HepG2 (cell line): Measurements from ENCODE around the gene C11orf68. TPM values are rescaled to one million over a fixed set of nuclear protein-coding genes. Genes with fewer than 3 reads are reported as not detected.
A peak's percentile ranks its signal among the peaks of the same experiment; 100 is the strongest.

Experiments
- ATAC-seq: fragments of 200-7000 bp; cut with Tn5 transposase; 3 replicates; pipeline ENCODE4 v1.9.1; 2020; ENCODE audit warnings: mild to moderate bottlenecking, moderate library complexity
- BruUV-seq: library from RNA; stranded (reverse); fragments of 400-500 nt; replicated peaks from 2 replicates; lab custom pipeline; 2021; lab: Mats Ljungman, UMichigan
- CTCF ChIA-PET: fragments of 300-600 bp; formaldehyde crosslinking; extraction: SDS; loops from one replicate; lab custom pipeline; 2021; ENCODE audit warnings: low total read pairs, inconsistent platforms, low intra/inter-chr PET ratio; lab: Yijun Ruan, JAX
- POLR2A ChIA-PET: fragments of 350-600 bp; sonication (Branson Sonifier 250); formaldehyde crosslinking; loops from one replicate; lab custom pipeline; 2020; ENCODE audit warnings: antibody characterized with exemption, inconsistent platforms; lab: Yijun Ruan, JAX
- DNase-seq: peaks from one replicate; pipeline ENCODE4 v3.0.0-alpha.2; 2015; ENCODE audit warnings: low spot score
- FAIRE-seq: peaks from 3 replicates; lab custom pipeline; 2011; peaks lifted over from hg19 to GRCh38; lab: Jason Lieb, UNC
- H2AFZ ChIP-seq: one replicate; pipeline ENCODE4 v1.6.1; 2011; ENCODE audit warnings: low read length, inconsistent platforms
- H3K27ac ChIP-seq: fragments of 300-600 bp; 3 replicates; pipeline ENCODE4 v1.8.0; 2011; ENCODE audit warnings: mixed run types, mild to moderate bottlenecking, mixed read lengths, low read length, inconsistent platforms; ENCODE audit not compliant: insufficient read depth; ENCODE audit errors: extremely low read length
- H3K27me3 ChIP-seq, 2 experiments: fragments of 200-600 bp in 1 of 2; 2 replicates in 1 of 2; 3 replicates in 1 of 2; pipeline versions ENCODE4 v1.6.0 to v1.8.0; 2011; ENCODE audit warnings: low read length in 2 of 2, mild to moderate bottlenecking in 2 of 2, moderate library complexity in 2 of 2, inconsistent platforms in 1 of 2; ENCODE audit not compliant: insufficient read depth in 2 of 2, control insufficient read depth in 1 of 2
- H3K36me3 ChIP-seq, 2 experiments: fragments of 200-600 bp in 1 of 2; replicated peaks in 1 of 2; 2 replicates in 1 of 2; 3 replicates in 1 of 2; pipeline versions ENCODE4 v1.5.1 to v1.8.0; 2011; ENCODE audit warnings: low read length in 2 of 2, inconsistent platforms in 1 of 2; ENCODE audit not compliant: insufficient read depth in 2 of 2, control insufficient read depth in 1 of 2
- H3K4me1 ChIP-seq: 2 replicates; pipeline ENCODE4 v1.5.1; 2012; ENCODE audit warnings: low read length, inconsistent platforms; ENCODE audit not compliant: insufficient read depth
- H3K4me2 ChIP-seq: 2 replicates; pipeline ENCODE4 v1.6.0; 2011; ENCODE audit warnings: low read depth, low read length, inconsistent platforms
- H3K4me3 ChIP-seq, 3 experiments: fragments of 200-600 bp in 1 of 3; sonication (generic), shearing (Covaris generic) in 1 of 3; replicated peaks in 1 of 3; 2 replicates each; pipeline ENCODE4 v1.5.1; 2011 to 2016; ENCODE audit warnings: low read length in 3 of 3, inconsistent platforms in 2 of 3, low read depth in 2 of 3, mild to moderate bottlenecking in 2 of 3, control low read depth in 1 of 3, mixed read lengths in 1 of 3; ENCODE audit not compliant: insufficient read depth in 1 of 3
- H3K79me2 ChIP-seq: one replicate; pipeline ENCODE4 v1.6.1; 2011; ENCODE audit warnings: low read length, inconsistent platforms; ENCODE audit not compliant: insufficient read depth
- H3K9ac ChIP-seq: 2 replicates; pipeline ENCODE4 v1.6.0; 2011; ENCODE audit warnings: mild to moderate bottlenecking, low read depth, low read length, inconsistent platforms; ENCODE audit not compliant: insufficient read depth
- H3K9me3 ChIP-seq: 2 replicates; pipeline ENCODE4 v1.5.1; 2012; ENCODE audit warnings: mild to moderate bottlenecking, low read length
- H4K20me1 ChIP-seq: 2 replicates; pipeline ENCODE4 v1.6.0; 2011; ENCODE audit warnings: inconsistent platforms, mild to moderate bottlenecking, low read length, moderate library complexity; ENCODE audit not compliant: insufficient read depth
- BORCS8-MEF2B ChIP-seq: sonication (generic); formaldehyde crosslinking; IDR thresholded peaks from 2 replicates; pipeline ENCODE4 v1.8.0; 2022; ENCODE audit warnings: mild to moderate bottlenecking, missing genetic modification reagents
- CREB1 ChIP-seq, 2 experiments: fragments of 450-650 bp in 1 of 2; IDR thresholded peaks; 2 replicates each; pipeline ENCODE4 v1.6.1; 2016 to 2017; ENCODE audit warnings: control low read depth in 1 of 2, mild to moderate bottlenecking in 1 of 2, missing compliant biosample characterization in 1 of 2, missing genetic modification characterization in 1 of 2
- CREM ChIP-seq, 2 experiments: sonication (generic) in 1 of 2; formaldehyde crosslinking in 1 of 2; IDR thresholded peaks; 2 replicates each; pipeline versions ENCODE4 v1.4.0 to v1.6.1; 2016 to 2020; ENCODE audit warnings: antibody characterized with exemption in 1 of 2, mild to moderate bottlenecking in 1 of 2, missing genetic modification reagents in 1 of 2
- ELF4 ChIP-seq: sonication (generic); formaldehyde crosslinking; IDR thresholded peaks from 2 replicates; pipeline ENCODE4 v1.5.0; 2020; ENCODE audit warnings: missing genetic modification reagents, mild to moderate bottlenecking, moderate library complexity, borderline replicate concordance
- HNRNPL ChIP-seq: fragments of 200-400 bp; formaldehyde crosslinking; IDR thresholded peaks from 2 replicates; pipeline ENCODE4 v1.6.1; 2017; ENCODE audit warnings: mild to moderate bottlenecking, low read depth, low read length
- HOXA7 ChIP-seq: sonication (generic); formaldehyde crosslinking; IDR thresholded peaks from 2 replicates; pipeline ENCODE4 v1.8.1; 2022; ENCODE audit warnings: mild to moderate bottlenecking, missing genetic modification reagents, moderate library complexity
- HOXD1 ChIP-seq: sonication (generic); formaldehyde crosslinking; IDR thresholded peaks from 2 replicates; pipeline ENCODE4 v1.5.0; 2020; ENCODE audit warnings: missing genetic modification reagents
- KAT7 ChIP-seq: IDR thresholded peaks from 2 replicates; pipeline ENCODE4 v1.6.1; 2018; ENCODE audit warnings: borderline replicate concordance, missing compliant biosample characterization
- KDM3A ChIP-seq: IDR thresholded peaks from 2 replicates; pipeline ENCODE4 v1.6.1; 2018; ENCODE audit warnings: low read depth, missing compliant biosample characterization
- NAIF1 ChIP-seq: sonication (generic); formaldehyde crosslinking; IDR thresholded peaks from 2 replicates; pipeline ENCODE4 v1.5.0; 2020; ENCODE audit warnings: mild to moderate bottlenecking, missing genetic modification reagents, borderline replicate concordance
- NRL ChIP-seq: sonication (generic); formaldehyde crosslinking; IDR thresholded peaks from 2 replicates; pipeline ENCODE4 v1.5.0; 2020; ENCODE audit warnings: missing genetic modification reagents, mild to moderate bottlenecking, moderate library complexity, borderline replicate concordance
- PHF8 ChIP-seq: sonication (generic); formaldehyde crosslinking; IDR thresholded peaks from 2 replicates; pipeline ENCODE4 v1.5.0; 2020; ENCODE audit warnings: missing genetic modification reagents
- SSRP1 ChIP-seq: IDR thresholded peaks from 2 replicates; pipeline ENCODE4 v1.6.1; 2016; ENCODE audit warnings: control low read depth
- ZNF331 ChIP-seq: sonication (generic); formaldehyde crosslinking; IDR thresholded peaks from 2 replicates; pipeline ENCODE4 v1.4.0; 2020; ENCODE audit warnings: missing genetic modification reagents
- ZNF383 ChIP-seq: sonication (generic); formaldehyde crosslinking; IDR thresholded peaks from 2 replicates; pipeline ENCODE4 v1.4.0; 2020; ENCODE audit warnings: missing genetic modification reagents, mild to moderate bottlenecking, borderline replicate concordance
- ZNF431 ChIP-seq: sonication (generic); formaldehyde crosslinking; IDR thresholded peaks from 2 replicates; pipeline ENCODE4 v1.9.0; 2022; ENCODE audit warnings: missing genetic modification reagents, low read depth, mild to moderate bottlenecking, borderline replicate concordance
- ZNF580 ChIP-seq: IDR thresholded peaks from 2 replicates; pipeline ENCODE4 v1.6.1; 2016; ENCODE audit warnings: low read depth, borderline replicate concordance
- ZNF674 ChIP-seq: sonication (generic); formaldehyde crosslinking; IDR thresholded peaks from 2 replicates; pipeline ENCODE4 v1.5.0; 2020; ENCODE audit warnings: low read depth, mild to moderate bottlenecking, missing genetic modification reagents
- ZSCAN31 ChIP-seq: sonication (generic); formaldehyde crosslinking; IDR thresholded peaks from 2 replicates; pipeline ENCODE4 v1.5.0; 2020; ENCODE audit warnings: low read depth, mild to moderate bottlenecking, missing genetic modification reagents
- ZSCAN5A ChIP-seq: sonication (generic); formaldehyde crosslinking; IDR thresholded peaks from 2 replicates; pipeline ENCODE4 v1.8.0; 2022; ENCODE audit warnings: mild to moderate bottlenecking, missing genetic modification reagents, borderline replicate concordance
- WGBS: methylation state at CpG from one replicate; pipeline ENCODE4 v1.1.6; 2017; ENCODE audit warnings: low lambda C conversion rate; 5-methylcytosine and 5-hydroxymethylcytosine counted together
- in situ Hi-C: cut with HindIII; loops from 2 replicates; pipeline ENCODE4 v1.10.0; 2017; ENCODE audit warnings: low pct_unique_long_range_greater_than_20kb; ENCODE audit not compliant: extremely low pct_ligation_motif_present
- intact Hi-C: fragments of 100-400 bp; cut with micrococcal nuclease; formaldehyde crosslinking; loops from one replicate; pipeline ENCODE4 v1.10.0; 2022; ENCODE audit not compliant: unreplicated experiment
- polyA plus RNA-seq, 8 experiments: library from polyadenylated mRNA; depleted of rRNA in 3 of 8; stranded (reverse) in 7 of 8; unstranded in 1 of 8; fragments of >200 nt; fragmentation: Illumina TruSeq in 4 of 8; extraction: Trizol in 4 of 8; gene quantifications; 2 replicates each; pipeline versions ENCODE4 v1.2.1 to v1.2.3, GENCODE V29; 2011 to 2016; ENCODE audit warnings: low read depth in 4 of 8, missing spikeins in 1 of 8, mixed read lengths in 1 of 8; ENCODE audit not compliant: insufficient read depth in 1 of 8
- total RNA-seq, 5 experiments: library from RNA; depleted of rRNA; stranded (reverse); fragments of >200 nt; fragmentation: Illumina TruSeq; extraction: Trizol; gene quantifications; 2 replicates each; pipeline ENCODE4 v1.2.3, GENCODE V29; 2016; ENCODE audit warnings: low read depth in 1 of 5

C11orf68 gene
- total and polyA plus RNA-seq, 2 of the 13 experiments (the other 11 are each of a cell fraction or from before 2014, with no cell fraction given): 8.4 to 28.3 TPM

- no TSS peak for BruUV-seq
- POLR2A ChIA-PET: interaction anchor here (0.6 to 7.6 kb wide), 34 partner anchors 10 to 557 kb away, joined by 3 to 95 read pairs (median 4); partner anchors contain the start of genes BANF1, C11orf68, CFL1 and DPF2
- Histone ChIP-seq H3K9ac (peak within 1 kb of the TSS; percentile 90), H3K36me3 (peaks cover 1 to 8% of the 10 kb centered on the region in 2 experiments; a peak in 2 of 5 replicates), H3K4me1 (peaks cover 68% of the 10 kb centered on the region), H2AFZ (no peak within 1 kb of the TSS), H3K4me3 (peak within 1 kb of the TSS; percentile 77 to 91 (median 87)), H3K79me2 (peaks cover 8% of the 10 kb centered on the region), H3K9me3 (no peaks in the 10 kb centered on the region), H3K27ac (peak within 1 kb of the TSS; percentile 77), H3K4me2 (peak within 1 kb of the TSS; percentile 99), H4K20me1 (no peaks in the 10 kb centered on the region), H3K27me3 (no peaks in the 10 kb centered on the region; a peak in 1 of 5 replicates)
- WGBS: 0% methylated on average over 3 of the region's 94 CpGs
- DNase-seq (peak; percentile 84), ATAC-seq (peak; percentile 67), FAIRE-seq (peak; percentile 66)
- CTCF ChIA-PET: interaction anchor here (6.9 kb wide), 1 partner anchor 99 kb away, joined by 63 read pairs; no protein-coding TSS in a partner anchor
- in situ Hi-C loops: no loop called here
- intact Hi-C loops: loop anchor here (2.0 kb wide), 1 partner anchor 28 kb away; the partner anchor contains the start of genes C11orf68 and DRAP1
- TF ChIP-seq ZNF580 (CRISPR knock-in tag) (peak; percentile 47; the same call in 1 of the 2 replicates), KDM3A (CRISPR knock-in tag) (0 out of 2 replicates have a peak, but pooled peaks have one; percentile 51), ZSCAN5A (0 out of 2 replicates have a peak, but pooled peaks have one; percentile 54), ZSCAN31 (peak; percentile 96), NRL (CRISPR knock-in tag) (peak; percentile 70), HNRNPL (peak; percentile 41; the same call in 1 of the 2 replicates), BORCS8-MEF2B (CRISPR knock-in tag) (peak; percentile 90), PHF8 (peak; percentile 67), HOXA7 (CRISPR knock-in tag) (no peak), SSRP1 (CRISPR knock-in tag) (no peak), ZNF431 (CRISPR knock-in tag) (peak; percentile 90; the same call in 1 of the 2 replicates), HOXD1 (CRISPR knock-in tag) (0 out of 2 replicates have a peak, but pooled peaks have one; percentile 20), CREM (IDR thresholded peaks at IDR 0.05) (peak; percentile 32; the same call in 1 of the 2 replicates), CREM (CRISPR knock-in tag; IDR thresholded peaks at IDR 0.05) (no peak), ZNF674 (CRISPR knock-in tag) (peak; percentile 45; the same call in 1 of the 2 replicates), NAIF1 (no peak), ZNF331 (no peak; the same call in 1 of the 2 replicates), ELF4 (CRISPR knock-in tag) (peak; percentile 72; the same call in 1 of the 2 replicates), CREB1 (IDR thresholded peaks at IDR 0.05) (peak; percentile 52; the same call in 1 of the 2 replicates), CREB1 (CRISPR knock-in tag; IDR thresholded peaks at IDR 0.05) (no peak), ZNF383 (CRISPR knock-in tag) (peak; percentile 71; the same call in 1 of the 2 replicates), KAT7 (peak; percentile 64; the same call in 1 of the 2 replicates)
Observed at GRCh38 chr11:65890324-65891218, 28.3 kb downstream of the C11orf68 start, which contains the start of gene CCDC85B. TSS of gene CCDC85B (plus strand) at chr11:65890673. CDS start at chr11:65890784, 111 bp downstream.
